ENCODE data around the gene SNX21. TPM values are rescaled to one million over a fixed set of nuclear protein-coding genes. Genes with fewer than 3 reads are reported as not detected.

SNX21 gene
- total and polyA plus RNA-seq, 4 donors: 3.8 to 10.6 (median 4.8) TPM

DNA sequence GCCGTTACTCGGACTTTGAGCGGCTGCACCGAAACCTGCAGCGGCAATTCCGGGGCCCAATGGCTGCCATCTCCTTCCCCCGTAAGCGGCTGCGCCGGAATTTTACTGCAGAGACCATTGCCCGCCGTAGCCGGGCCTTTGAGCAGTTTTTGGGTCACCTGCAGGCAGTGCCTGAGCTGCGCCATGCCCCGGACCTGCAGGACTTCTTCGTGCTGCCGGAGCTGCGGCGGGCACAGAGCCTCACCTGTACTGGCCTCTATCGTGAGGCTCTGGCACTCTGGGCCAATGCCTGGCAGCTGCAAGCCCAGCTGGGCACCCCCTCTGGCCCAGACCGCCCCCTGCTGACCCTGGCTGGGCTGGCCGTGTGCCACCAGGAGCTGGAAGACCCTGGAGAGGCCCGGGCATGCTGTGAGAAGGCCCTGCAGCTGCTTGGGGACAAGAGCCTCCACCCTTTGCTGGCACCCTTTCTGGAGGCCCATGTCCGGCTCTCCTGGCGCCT lies 7.2 kb downstream of the SNX21 start (continued):
- TF ChIP-seq HNF4G (IDR thresholded peaks at IDR 0.05): no peak
- no peak for TF ChIP-seq SP1 (IDR thresholded peaks at IDR 0.05)

DNA sequence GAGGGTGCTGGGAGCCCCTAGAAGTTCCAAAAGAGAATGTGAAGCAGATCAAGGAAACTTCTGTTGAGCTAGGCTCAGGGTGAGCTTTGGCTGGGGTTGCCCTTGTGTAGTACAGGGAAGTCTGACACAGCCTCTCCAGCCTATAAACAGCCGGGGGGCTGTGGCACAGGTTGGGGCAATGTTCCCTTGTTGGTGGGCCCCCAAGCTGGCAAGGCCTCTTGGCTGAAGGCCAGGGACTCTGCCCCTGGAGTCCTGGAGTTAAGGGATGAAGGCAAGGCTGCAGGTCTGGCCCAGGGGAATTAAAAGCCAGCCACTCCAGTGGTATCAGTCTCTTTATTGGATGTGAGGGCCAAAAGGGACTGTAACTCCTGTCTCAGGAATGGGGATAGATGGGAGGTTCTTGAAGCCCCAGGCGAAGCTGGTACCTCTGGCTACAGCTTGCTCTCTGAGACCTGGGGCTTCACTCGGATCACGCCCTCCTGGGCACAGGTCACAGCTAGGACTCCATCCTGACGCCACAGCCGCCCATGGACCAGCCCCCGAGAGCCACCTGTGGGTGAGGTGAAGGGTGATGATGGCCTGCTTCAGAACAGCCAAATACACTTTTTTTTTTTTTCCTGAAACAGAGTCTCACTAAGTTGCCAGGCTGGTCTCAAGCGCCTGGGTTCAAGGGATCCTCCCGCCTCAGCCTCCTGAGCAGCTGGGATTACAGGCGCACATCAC lies 8.0 kb downstream of the SNX21 start:
- H3K27ac ChIP-seq (ENCODE audit: low read depth in 1 of 2, low read length in 2 of 2): no peak overlapping the region
- no peak for TF ChIP-seq HNF4G (IDR thresholded peaks at IDR 0.05)
- TF ChIP-seq JUND (IDR thresholded peaks at IDR 0.05): no peak
- no peak for TF ChIP-seq GABPA (IDR thresholded peaks at IDR 0.05 in 1 of 2, conservative IDR thresholded peaks at IDR 0.05 in 1 of 2)
- TF ChIP-seq NR2F2 (IDR thresholded peaks at IDR 0.05): no peak
- TF ChIP-seq SP1 (IDR thresholded peaks at IDR 0.05): no peak
- no peak for TF ChIP-seq HNF4A (conservative IDR thresholded peaks at IDR 0.05)
- TF ChIP-seq, protein P1, sequence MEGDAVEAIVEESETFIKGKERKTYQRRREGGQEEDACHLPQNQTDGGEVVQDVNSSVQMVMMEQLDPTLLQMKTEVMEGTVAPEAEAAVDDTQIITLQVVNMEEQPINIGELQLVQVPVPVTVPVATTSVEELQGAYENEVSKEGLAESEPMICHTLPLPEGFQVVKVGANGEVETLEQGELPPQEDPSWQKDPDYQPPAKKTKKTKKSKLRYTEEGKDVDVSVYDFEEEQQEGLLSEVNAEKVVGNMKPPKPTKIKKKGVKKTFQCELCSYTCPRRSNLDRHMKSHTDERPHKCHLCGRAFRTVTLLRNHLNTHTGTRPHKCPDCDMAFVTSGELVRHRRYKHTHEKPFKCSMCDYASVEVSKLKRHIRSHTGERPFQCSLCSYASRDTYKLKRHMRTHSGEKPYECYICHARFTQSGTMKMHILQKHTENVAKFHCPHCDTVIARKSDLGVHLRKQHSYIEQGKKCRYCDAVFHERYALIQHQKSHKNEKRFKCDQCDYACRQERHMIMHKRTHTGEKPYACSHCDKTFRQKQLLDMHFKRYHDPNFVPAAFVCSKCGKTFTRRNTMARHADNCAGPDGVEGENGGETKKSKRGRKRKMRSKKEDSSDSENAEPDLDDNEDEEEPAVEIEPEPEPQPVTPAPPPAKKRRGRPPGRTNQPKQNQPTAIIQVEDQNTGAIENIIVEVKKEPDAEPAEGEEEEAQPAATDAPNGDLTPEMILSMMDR (IDR thresholded peaks at IDR 0.05; ENCODE audit: low read depth, low read length, missing input control): no peak
- no peak for TF ChIP-seq FOXA2 (IDR thresholded peaks at IDR 0.05)
- H3K9ac ChIP-seq (ENCODE audit: low read depth in 1 of 2, low read length in 2 of 2): no peak overlapping the region
- H3K4me1 ChIP-seq (ENCODE audit: control insufficient read depth in 4 of 4, insufficient read depth in 4 of 4, low read length in 3 of 4): no peaks in the 10 kb centered on the region
- peaks cover 4 to 50% (median 31%) of the 10 kb centered on the region in 4 donors for H3K36me3 ChIP-seq (ENCODE audit: control insufficient read depth in 4 of 4, insufficient read depth in 3 of 4, low read depth in 1 of 4, low read length in 3 of 4)
- H3K4me3 ChIP-seq (ENCODE audit: low read depth in 1 of 3, low read length in 3 of 3): no peak overlapping the region
- no peaks in the 10 kb centered on the region for H3K27me3 ChIP-seq (ENCODE audit: control insufficient read depth in 4 of 4, insufficient read depth in 4 of 4, low read length in 3 of 4)
- 94% methylated on average over 10 of the region's 10 CpGs for WGBS
- no peak for DNase-seq (ENCODE audit: low spot score)
- no peaks in the 10 kb centered on the region for H3K9me3 ChIP-seq (ENCODE audit: control insufficient read depth in 4 of 4, low read length in 3 of 4)

DNA sequence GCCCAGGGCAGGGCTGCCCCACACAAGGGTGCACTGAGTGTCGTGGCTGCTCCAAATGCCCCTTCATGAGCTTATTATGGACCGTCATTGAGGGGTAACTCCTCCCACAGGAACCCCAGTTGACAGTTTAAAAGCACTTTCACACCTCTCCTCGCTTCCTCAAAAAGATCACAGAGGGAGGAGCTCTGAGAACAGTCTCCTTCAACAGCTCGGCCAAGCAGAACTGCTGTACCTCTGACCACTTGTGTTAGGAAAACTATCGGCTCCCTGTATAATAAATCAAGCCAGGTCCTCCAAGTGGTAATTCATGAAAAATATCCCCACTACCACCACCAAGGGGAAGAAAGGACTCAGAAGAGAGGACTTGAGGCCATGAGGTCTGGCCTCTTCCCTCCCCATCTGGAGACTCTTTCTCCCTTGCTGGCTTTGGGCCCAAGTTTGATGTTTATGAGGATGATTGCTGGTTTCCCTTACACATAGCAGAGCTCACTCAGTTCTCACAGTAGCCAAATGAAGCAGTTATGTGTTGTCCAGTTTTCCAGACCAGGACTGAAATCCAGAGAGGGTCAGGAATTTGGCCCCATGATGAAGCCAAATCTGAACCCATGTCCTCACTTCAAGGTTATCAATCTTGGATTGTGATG lies 8.7 kb downstream of the SNX21 start:
- Histone ChIP-seq H3K9ac (ENCODE audit: low read depth in 1 of 2, low read length in 2 of 2) (no peak overlapping the region), H3K36me3 (ENCODE audit: control insufficient read depth in 4 of 4, insufficient read depth in 3 of 4, low read depth in 1 of 4, low read length in 3 of 4) (peaks cover 4 to 53% (median 32%) of the 10 kb centered on the region in 4 donors), H3K9me3 (ENCODE audit: control insufficient read depth in 4 of 4, low read length in 3 of 4) (no peaks in the 10 kb centered on the region), H3K4me1 (ENCODE audit: control insufficient read depth in 4 of 4, insufficient read depth in 4 of 4, low read length in 3 of 4) (no peaks in the 10 kb centered on the region), H3K4me3 (ENCODE audit: low read depth in 1 of 3, low read length in 3 of 3) (no peak overlapping the region), H3K27ac (ENCODE audit: low read depth in 1 of 2, low read length in 2 of 2) (no peak overlapping the region), H3K27me3 (ENCODE audit: control insufficient read depth in 4 of 4, insufficient read depth in 4 of 4, low read length in 3 of 4) (no peaks in the 10 kb centered on the region)
- TF ChIP-seq NR2F2 (IDR thresholded peaks at IDR 0.05): peak; percentile 77
- TF ChIP-seq, protein P2, sequence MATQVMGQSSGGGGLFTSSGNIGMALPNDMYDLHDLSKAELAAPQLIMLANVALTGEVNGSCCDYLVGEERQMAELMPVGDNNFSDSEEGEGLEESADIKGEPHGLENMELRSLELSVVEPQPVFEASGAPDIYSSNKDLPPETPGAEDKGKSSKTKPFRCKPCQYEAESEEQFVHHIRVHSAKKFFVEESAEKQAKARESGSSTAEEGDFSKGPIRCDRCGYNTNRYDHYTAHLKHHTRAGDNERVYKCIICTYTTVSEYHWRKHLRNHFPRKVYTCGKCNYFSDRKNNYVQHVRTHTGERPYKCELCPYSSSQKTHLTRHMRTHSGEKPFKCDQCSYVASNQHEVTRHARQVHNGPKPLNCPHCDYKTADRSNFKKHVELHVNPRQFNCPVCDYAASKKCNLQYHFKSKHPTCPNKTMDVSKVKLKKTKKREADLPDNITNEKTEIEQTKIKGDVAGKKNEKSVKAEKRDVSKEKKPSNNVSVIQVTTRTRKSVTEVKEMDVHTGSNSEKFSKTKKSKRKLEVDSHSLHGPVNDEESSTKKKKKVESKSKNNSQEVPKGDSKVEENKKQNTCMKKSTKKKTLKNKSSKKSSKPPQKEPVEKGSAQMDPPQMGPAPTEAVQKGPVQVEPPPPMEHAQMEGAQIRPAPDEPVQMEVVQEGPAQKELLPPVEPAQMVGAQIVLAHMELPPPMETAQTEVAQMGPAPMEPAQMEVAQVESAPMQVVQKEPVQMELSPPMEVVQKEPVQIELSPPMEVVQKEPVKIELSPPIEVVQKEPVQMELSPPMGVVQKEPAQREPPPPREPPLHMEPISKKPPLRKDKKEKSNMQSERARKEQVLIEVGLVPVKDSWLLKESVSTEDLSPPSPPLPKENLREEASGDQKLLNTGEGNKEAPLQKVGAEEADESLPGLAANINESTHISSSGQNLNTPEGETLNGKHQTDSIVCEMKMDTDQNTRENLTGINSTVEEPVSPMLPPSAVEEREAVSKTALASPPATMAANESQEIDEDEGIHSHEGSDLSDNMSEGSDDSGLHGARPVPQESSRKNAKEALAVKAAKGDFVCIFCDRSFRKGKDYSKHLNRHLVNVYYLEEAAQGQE (IDR thresholded peaks at IDR 0.05): no peak
- no peak for DNase-seq (ENCODE audit: low spot score)
- WGBS: 71% methylated on average over 5 of the region's 5 CpGs
